ENCODE measurements around the gene SYNPO2. TPM values are rescaled to one million over a fixed set of nuclear protein-coding genes. Genes with fewer than 3 reads are reported as not detected.

Gene SYNPO2
- total and polyA plus RNA-seq, 2 of the 8 experiments (the other 6 are each of a cell fraction or from before 2014, with no cell fraction given), result 0.50 to 4.2 TPM

DNA sequence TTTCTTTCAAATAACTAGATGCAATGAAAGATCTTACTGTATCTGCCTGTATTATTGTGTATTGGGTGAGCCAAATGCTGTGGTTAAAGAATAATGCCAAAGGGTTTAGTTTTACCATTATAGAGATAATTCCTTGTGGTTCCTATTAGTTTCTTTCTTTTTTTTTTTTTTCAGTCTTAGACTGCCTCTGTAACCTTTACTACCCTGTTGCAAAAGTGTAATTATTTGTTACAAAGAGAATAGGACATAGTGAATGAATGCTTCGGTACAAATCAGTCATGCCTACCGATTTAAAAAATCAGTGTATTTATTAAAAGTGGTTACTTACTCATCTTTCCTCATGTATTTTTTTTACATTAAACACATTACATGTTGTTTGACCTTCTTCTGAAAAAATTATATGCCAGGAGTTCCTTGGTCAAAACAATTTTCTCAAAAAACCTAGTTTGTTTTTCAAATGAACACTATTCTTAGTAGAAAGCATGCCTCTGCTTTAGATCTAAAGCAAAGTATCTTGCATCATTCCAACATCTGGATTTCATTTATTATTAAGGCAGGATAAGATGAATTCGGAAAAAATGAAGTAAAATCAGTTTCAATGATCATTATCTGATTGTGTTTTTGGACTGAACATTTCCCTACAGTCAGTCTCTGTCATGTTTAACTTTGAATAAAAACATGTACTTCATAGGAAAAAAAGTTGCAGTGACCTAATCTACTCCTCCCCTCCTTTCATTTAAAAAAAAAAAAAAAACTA, 21.2 kb upstream of the SYNPO2 start:
- no peak for FAIRE-seq
- Histone ChIP-seq H2BK5ac (ENCODE audit: low read depth, low read length) (no peak overlapping the region), H4K8ac (ENCODE audit: extremely low read depth, insufficient read depth, low read length) (no peak overlapping the region), H3K14ac (ENCODE audit: insufficient read length) (no peak overlapping the region), H2AK5ac (ENCODE audit: low read depth, low read length) (no peak overlapping the region), H3K56ac (replicated peaks; ENCODE audit: insufficient read length, low read depth, low read length) (no peak overlapping the region), H2BK120ac (replicated peaks; ENCODE audit: low read depth, low read length) (no peak overlapping the region), H3K79me2 (ENCODE audit: control insufficient read depth in 1 of 2, insufficient read depth in 2 of 2, low read length in 2 of 2) (no peaks in the 10 kb centered on the region), H3K9me3 (ENCODE audit: insufficient read depth in 2 of 2, low read depth in 1 of 2, low read length in 1 of 2) (no peaks in the 10 kb centered on the region), H2BK15ac (ENCODE audit: low read length) (no peak overlapping the region), H3K4me1 (replicated peaks in 1 of 4; ENCODE audit: control insufficient read depth in 3 of 4, insufficient read depth in 4 of 4, low read length in 3 of 4) (peaks cover 2 to 10% (median 8%) of the 10 kb centered on the region in 4 experiments; a peak in 6 of 7 replicates), H3K79me1 (ENCODE audit: low read depth, low read length) (no peaks in the 10 kb centered on the region), H3K23ac (ENCODE audit: insufficient read length) (no peak overlapping the region), H2BK12ac (ENCODE audit: low read depth, low read length) (no peak overlapping the region), H3K9ac (replicated peaks in 1 of 4; ENCODE audit: extremely low read depth in 1 of 4, low read depth in 3 of 4, low read length in 3 of 4) (no peak overlapping the region), H4K5ac (ENCODE audit: insufficient read length, low read depth, low read length) (no peak overlapping the region), H3K4ac (replicated peaks; ENCODE audit: insufficient read length, low read depth, low read length) (no peak overlapping the region), H2BK20ac (ENCODE audit: low read length) (no peak overlapping the region), H2AFZ (ENCODE audit: low read length) (no peak overlapping the region), H3K27me3 (replicated peaks in 1 of 4; ENCODE audit: control insufficient read depth in 3 of 4, extremely low read depth in 1 of 4, insufficient read depth in 3 of 4, low read length in 3 of 4) (no peaks in the 10 kb centered on the region), H3K36me3 (ENCODE audit: control insufficient read depth in 2 of 4, insufficient read depth in 4 of 4, low read length in 3 of 4) (no peaks in the 10 kb centered on the region), H3K4me2 (ENCODE audit: insufficient read depth in 1 of 2, low read depth in 2 of 2, low read length in 2 of 2) (no peak overlapping the region), H3K4me3 (ENCODE audit: extremely low read depth in 1 of 4, insufficient read depth in 2 of 4, low read depth in 3 of 4, low read length in 4 of 4) (no peak overlapping the region), H3K18ac (ENCODE audit: extremely low read depth, low read length) (no peak overlapping the region), H3K27ac (ENCODE audit: low read depth, low read length) (no peak overlapping the region), H4K20me1 (replicated peaks in 1 of 2; ENCODE audit: control insufficient read depth in 1 of 2, insufficient read depth in 2 of 2, low read length in 2 of 2) (no peaks in the 10 kb centered on the region), H4K91ac (replicated peaks; ENCODE audit: insufficient read length, low read length) (no peak overlapping the region), H3K23me2 (ENCODE audit: low read depth, low read length) (no peaks in the 10 kb centered on the region)
- DNase-seq (ENCODE audit: low read depth in 1 of 2, low spot score in 2 of 2), result no peak
- ChIA-PET CTCF (ENCODE audit: partially characterized antibody) (interaction anchor here (0.9 to 1.8 kb wide), 4 partner anchors 15 to 56 kb away, joined by 3 to 4 read pairs (median 4); partner anchors contain the start of gene SEC24D), POLR2A (ENCODE audit: partially characterized antibody) (no interaction called here)
- WGBS, 2 experiments (ENCODE audit: extremely low coverage in 1 of 2, insufficient coverage in 1 of 2, insufficient read length in 1 of 2, insufficient replicate concordance in 2 of 2, low coverage in 1 of 2, low lambda C conversion rate in 2 of 2, missing lambda C conversion rate in 1 of 2), result 91% methylated on average over 3 of the region's 3 CpGs; no CpG with 5 or more reads in 1 of the 2 experiments
- TF ChIP-seq RNF2 (IDR thresholded peaks at IDR 0.05; ENCODE audit: borderline replicate concordance, low read depth, low read length, missing control alignments, poor library complexity, severe bottlenecking) (no peak), POU5F1 (IDR thresholded peaks at IDR 0.05; ENCODE audit: low read depth, low read length) (no peak), TAF1 (IDR thresholded peaks at IDR 0.05; ENCODE audit: low read depth, low read length) (no peak), SP1 (IDR thresholded peaks at IDR 0.05; ENCODE audit: low read depth, low read length) (no peak), EGR1 (IDR thresholded peaks at IDR 0.05; ENCODE audit: borderline replicate concordance, low read depth, low read length) (no peak)
- TF ChIP-seq, protein P1, sequence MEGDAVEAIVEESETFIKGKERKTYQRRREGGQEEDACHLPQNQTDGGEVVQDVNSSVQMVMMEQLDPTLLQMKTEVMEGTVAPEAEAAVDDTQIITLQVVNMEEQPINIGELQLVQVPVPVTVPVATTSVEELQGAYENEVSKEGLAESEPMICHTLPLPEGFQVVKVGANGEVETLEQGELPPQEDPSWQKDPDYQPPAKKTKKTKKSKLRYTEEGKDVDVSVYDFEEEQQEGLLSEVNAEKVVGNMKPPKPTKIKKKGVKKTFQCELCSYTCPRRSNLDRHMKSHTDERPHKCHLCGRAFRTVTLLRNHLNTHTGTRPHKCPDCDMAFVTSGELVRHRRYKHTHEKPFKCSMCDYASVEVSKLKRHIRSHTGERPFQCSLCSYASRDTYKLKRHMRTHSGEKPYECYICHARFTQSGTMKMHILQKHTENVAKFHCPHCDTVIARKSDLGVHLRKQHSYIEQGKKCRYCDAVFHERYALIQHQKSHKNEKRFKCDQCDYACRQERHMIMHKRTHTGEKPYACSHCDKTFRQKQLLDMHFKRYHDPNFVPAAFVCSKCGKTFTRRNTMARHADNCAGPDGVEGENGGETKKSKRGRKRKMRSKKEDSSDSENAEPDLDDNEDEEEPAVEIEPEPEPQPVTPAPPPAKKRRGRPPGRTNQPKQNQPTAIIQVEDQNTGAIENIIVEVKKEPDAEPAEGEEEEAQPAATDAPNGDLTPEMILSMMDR (IDR thresholded peaks at IDR 0.05; ENCODE audit: control extremely low read depth in 1 of 3, insufficient read depth in 1 of 3, low read depth in 1 of 3, low read length in 3 of 3), result no peak
- TF ChIP-seq, protein P2, sequence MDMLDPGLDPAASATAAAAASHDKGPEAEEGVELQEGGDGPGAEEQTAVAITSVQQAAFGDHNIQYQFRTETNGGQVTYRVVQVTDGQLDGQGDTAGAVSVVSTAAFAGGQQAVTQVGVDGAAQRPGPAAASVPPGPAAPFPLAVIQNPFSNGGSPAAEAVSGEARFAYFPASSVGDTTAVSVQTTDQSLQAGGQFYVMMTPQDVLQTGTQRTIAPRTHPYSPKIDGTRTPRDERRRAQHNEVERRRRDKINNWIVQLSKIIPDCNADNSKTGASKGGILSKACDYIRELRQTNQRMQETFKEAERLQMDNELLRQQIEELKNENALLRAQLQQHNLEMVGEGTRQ (IDR thresholded peaks at IDR 0.05; ENCODE audit: low read length), result no peak
- TF ChIP-seq, protein P3, sequence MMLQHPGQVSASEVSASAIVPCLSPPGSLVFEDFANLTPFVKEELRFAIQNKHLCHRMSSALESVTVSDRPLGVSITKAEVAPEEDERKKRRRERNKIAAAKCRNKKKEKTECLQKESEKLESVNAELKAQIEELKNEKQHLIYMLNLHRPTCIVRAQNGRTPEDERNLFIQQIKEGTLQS (IDR thresholded peaks at IDR 0.05; ENCODE audit: insufficient read depth, low read depth, low read length), result no peak

All from H1 (cell line).